ENCODE results near the gene PARP3.
A peak's percentile ranks its signal among the peaks of the same experiment; 100 is the strongest.

- no peak for TF ChIP-seq CTCF (IDR thresholded peaks at IDR 0.05)
- TF ChIP-seq POLR2A (IDR thresholded peaks at IDR 0.05): peak in 1 of 4 donors; percentile 8
These were observed 733 bp upstream of the PARP3 start for GRCh38 chr3:51941463-51941797.
